HG02759 (cell line): ENCODE data around the gene ZNF22.

ENCODE experiments used
- ATAC-seq: cut with Tn5 transposase; IDR thresholded peaks from one replicate; pipeline ENCODE4 v1.9.1; 2021; ENCODE audit warnings: mild to moderate bottlenecking, moderate library complexity; ENCODE audit not compliant: unreplicated experiment

The ZNF22 gene

GRCh38 chr10:44963772-44964633 lies 36.7 kb upstream of the ZNF22 start:
- peak; percentile 26 for ATAC-seq

GRCh38 chr10:44965104-44965503 lies 35.6 kb upstream of the ZNF22 start:
- ATAC-seq = no peak

- ATAC-seq = peak; percentile 47
Observed at GRCh38 chr10:44965651-44966097, 35.0 kb upstream of the ZNF22 start.

GRCh38 chr10:44966129-44966815 lies 34.5 kb upstream of the ZNF22 start:
- ATAC-seq = peak; percentile 42

GRCh38 chr10:44966816-44967509 lies 33.8 kb upstream of the ZNF22 start:
- ATAC-seq = no peak

GRCh38 chr10:44967616-44968015 lies 33.1 kb upstream of the ZNF22 start:
- ATAC-seq = no peak

- no peak for ATAC-seq
Observed at GRCh38 chr10:44968091-44968490, 32.6 kb upstream of the ZNF22 start.

GRCh38 chr10:44968500-44969400 lies 32.0 kb upstream of the ZNF22 start:
- ATAC-seq = no peak

- no peak for ATAC-seq
Observed at GRCh38 chr10:44969854-44970253, 30.9 kb upstream of the ZNF22 start.

- no peak for ATAC-seq
Observed at GRCh38 chr10:44970812-44971395, 29.8 kb upstream of the ZNF22 start.

- no peak for ATAC-seq
Observed at GRCh38 chr10:44971434-44971833, 29.3 kb upstream of the ZNF22 start.

- ATAC-seq = no peak
Observed at GRCh38 chr10:44971935-44972757, 28.6 kb upstream of the ZNF22 start.

- no peak for ATAC-seq
Observed at GRCh38 chr10:44972874-44973306, 27.8 kb upstream of the ZNF22 start.

- peak; percentile 39 for ATAC-seq
Observed at GRCh38 chr10:44973323-44974081, 27.2 kb upstream of the ZNF22 start.

GRCh38 chr10:44974082-44974627 lies 26.6 kb upstream of the ZNF22 start:
- ATAC-seq = peak; percentile 2

GRCh38 chr10:44974628-44975430 lies 25.9 kb upstream of the ZNF22 start:
- ATAC-seq = peak; percentile 75
